HCT116 (cell line): ENCODE results near the gene BABAM2.
"Not testable (repeated sequence)": the region's sequence is repeated elsewhere in the genome, so short reads cannot be mapped to it uniquely, and the experiment has no call there.

Experiments
- EGR1 ChIP-seq: IDR thresholded peaks from 2 replicates; pipeline ENCODE4 v1.6.1; 2012; ENCODE audit warnings: low read depth
- POLR2A ChIP-seq: IDR thresholded peaks from 2 replicates; pipeline ENCODE4 v1.7.0; 2011; ENCODE audit warnings: borderline replicate concordance; ENCODE audit not compliant: insufficient read depth, insufficient read length; ENCODE audit errors: extremely low read depth
- POLR2AphosphoS5 ChIP-seq: IDR thresholded peaks from 2 replicates; pipeline ENCODE4 v1.6.1; 2011; ENCODE audit warnings: mild to moderate bottlenecking, low read depth, low read length, moderate library complexity
- ZNF274 ChIP-seq: fragments of 200-500 bp; sonication (Bioruptor generic); IDR thresholded peaks from 2 replicates; pipeline ENCODE4 v1.6.1; 2014; ENCODE audit warnings: mild to moderate bottlenecking, low read depth, low read length, inconsistent platforms
- TF ChIP-seq, protein P1 (sequence below), 3 experiments: fragments of 200-600 bp in 1 of 3; sonication (generic) in 1 of 3; IDR thresholded peaks in 2 of 3; conservative IDR thresholded peaks in 1 of 3; 2 replicates each; pipeline ENCODE4 v1.5.1; 2012 to 2017; ENCODE audit warnings: low read depth in 2 of 3, low read length in 2 of 3, antibody characterized with exemption in 1 of 3, borderline replicate concordance in 1 of 3, control low read depth in 1 of 3, mild to moderate bottlenecking in 1 of 3, mixed read lengths in 1 of 3, mixed run types in 1 of 3, moderate library complexity in 1 of 3; ENCODE audit not compliant: insufficient read depth in 1 of 3
- TF ChIP-seq, protein P2 (sequence below): IDR thresholded peaks from 2 replicates; pipeline ENCODE4 v1.6.1; 2012
- TF ChIP-seq, protein P3 (sequence below): IDR thresholded peaks from 2 replicates; pipeline ENCODE4 v1.6.1; 2011; ENCODE audit warnings: mild to moderate bottlenecking, low read length, moderate library complexity; ENCODE audit not compliant: insufficient replicate concordance; ENCODE audit errors: extremely low read depth

DNA sequence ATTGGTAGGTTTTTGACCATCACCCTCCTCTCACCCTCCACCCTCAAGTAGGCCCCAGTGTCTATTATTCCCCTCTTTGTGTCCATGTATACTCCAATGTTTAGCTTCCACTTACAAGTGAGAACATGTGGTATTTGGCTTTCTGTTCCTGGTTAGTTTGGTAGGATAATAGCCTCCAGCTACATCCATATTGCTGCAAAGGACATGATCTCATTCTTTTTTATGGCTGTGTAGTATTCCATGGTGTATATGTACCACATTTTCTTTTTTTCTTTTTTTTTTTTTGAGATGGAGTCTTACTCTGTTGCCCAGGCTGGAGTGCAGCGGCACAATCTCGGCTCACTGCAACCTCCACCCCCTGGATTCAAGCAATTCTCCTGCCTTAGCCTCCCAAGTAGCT lies 88.2 kb downstream of the BABAM2 start:
- TF ChIP-seq, protein P1, sequence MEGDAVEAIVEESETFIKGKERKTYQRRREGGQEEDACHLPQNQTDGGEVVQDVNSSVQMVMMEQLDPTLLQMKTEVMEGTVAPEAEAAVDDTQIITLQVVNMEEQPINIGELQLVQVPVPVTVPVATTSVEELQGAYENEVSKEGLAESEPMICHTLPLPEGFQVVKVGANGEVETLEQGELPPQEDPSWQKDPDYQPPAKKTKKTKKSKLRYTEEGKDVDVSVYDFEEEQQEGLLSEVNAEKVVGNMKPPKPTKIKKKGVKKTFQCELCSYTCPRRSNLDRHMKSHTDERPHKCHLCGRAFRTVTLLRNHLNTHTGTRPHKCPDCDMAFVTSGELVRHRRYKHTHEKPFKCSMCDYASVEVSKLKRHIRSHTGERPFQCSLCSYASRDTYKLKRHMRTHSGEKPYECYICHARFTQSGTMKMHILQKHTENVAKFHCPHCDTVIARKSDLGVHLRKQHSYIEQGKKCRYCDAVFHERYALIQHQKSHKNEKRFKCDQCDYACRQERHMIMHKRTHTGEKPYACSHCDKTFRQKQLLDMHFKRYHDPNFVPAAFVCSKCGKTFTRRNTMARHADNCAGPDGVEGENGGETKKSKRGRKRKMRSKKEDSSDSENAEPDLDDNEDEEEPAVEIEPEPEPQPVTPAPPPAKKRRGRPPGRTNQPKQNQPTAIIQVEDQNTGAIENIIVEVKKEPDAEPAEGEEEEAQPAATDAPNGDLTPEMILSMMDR (IDR thresholded peaks at IDR 0.05 in 2 of 3, conservative IDR thresholded peaks at IDR 0.05 in 1 of 3; ENCODE audit: borderline replicate concordance in 1 of 3, insufficient read depth in 1 of 3, low read depth in 2 of 3, low read length in 2 of 3), result not testable (repeated sequence)
- TF ChIP-seq POLR2A, POLR2AphosphoS5, EGR1, ZNF274: not testable (repeated sequence)
- TF ChIP-seq, protein P2, sequence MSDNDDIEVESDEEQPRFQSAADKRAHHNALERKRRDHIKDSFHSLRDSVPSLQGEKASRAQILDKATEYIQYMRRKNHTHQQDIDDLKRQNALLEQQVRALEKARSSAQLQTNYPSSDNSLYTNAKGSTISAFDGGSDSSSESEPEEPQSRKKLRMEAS, result not testable (repeated sequence)
- TF ChIP-seq, protein P3, sequence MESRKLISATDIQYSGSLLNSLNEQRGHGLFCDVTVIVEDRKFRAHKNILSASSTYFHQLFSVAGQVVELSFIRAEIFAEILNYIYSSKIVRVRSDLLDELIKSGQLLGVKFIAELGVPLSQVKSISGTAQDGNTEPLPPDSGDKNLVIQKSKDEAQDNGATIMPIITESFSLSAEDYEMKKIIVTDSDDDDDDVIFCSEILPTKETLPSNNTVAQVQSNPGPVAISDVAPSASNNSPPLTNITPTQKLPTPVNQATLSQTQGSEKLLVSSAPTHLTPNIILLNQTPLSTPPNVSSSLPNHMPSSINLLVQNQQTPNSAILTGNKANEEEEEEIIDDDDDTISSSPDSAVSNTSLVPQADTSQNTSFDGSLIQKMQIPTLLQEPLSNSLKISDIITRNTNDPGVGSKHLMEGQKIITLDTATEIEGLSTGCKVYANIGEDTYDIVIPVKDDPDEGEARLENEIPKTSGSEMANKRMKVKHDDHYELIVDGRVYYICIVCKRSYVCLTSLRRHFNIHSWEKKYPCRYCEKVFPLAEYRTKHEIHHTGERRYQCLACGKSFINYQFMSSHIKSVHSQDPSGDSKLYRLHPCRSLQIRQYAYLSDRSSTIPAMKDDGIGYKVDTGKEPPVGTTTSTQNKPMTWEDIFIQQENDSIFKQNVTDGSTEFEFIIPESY, result not testable (repeated sequence)
